Urinary bladder (tissue), 4 donors: ENCODE data around the gene CRIM1. TPM values are rescaled to one million over a fixed set of nuclear protein-coding genes. Genes with fewer than 3 reads are reported as not detected.
"Not testable (repeated sequence)": the region's sequence is repeated elsewhere in the genome, so short reads cannot be mapped to it uniquely, and the experiment has no call there.

Source experiments
- DNase-seq: peaks from one replicate; pipeline ENCODE4 v3.0.0-alpha.2; 2015; ENCODE audit errors: extremely low spot score
- H3K27ac ChIP-seq: one replicate; pipeline ENCODE4 v1.5.1; 2013; ENCODE audit warnings: low read depth, mild to moderate bottlenecking, moderate library complexity
- H3K36me3 ChIP-seq: one replicate; pipeline ENCODE4 v1.6.1; 2013; ENCODE audit warnings: mild to moderate bottlenecking, moderate library complexity; ENCODE audit not compliant: insufficient read depth
- H3K4me1 ChIP-seq: one replicate; pipeline ENCODE4 v1.6.1; 2013; ENCODE audit warnings: mild to moderate bottlenecking, moderate library complexity; ENCODE audit not compliant: insufficient read depth
- H3K4me3 ChIP-seq: one replicate; pipeline ENCODE4 v1.5.1; 2013; ENCODE audit warnings: low read depth, low read length
- WGBS: extraction: QIAGEN DNeasy Blood & Tissue Kit; methylation state at CpG from one replicate; pipeline ENCODE4 v1.1.7; 2013; 5-methylcytosine and 5-hydroxymethylcytosine counted together
- polyA plus RNA-seq: library from polyadenylated mRNA; stranded (reverse); fragments of 200-250 nt; gene quantifications from one replicate; pipeline ENCODE4 v1.2.3, GENCODE V29; 2013
- total RNA-seq: library from RNA; depleted of rRNA; stranded (reverse); fragments of >200 nt; gene quantifications from one replicate; pipeline ENCODE4 v1.2.3, GENCODE V29; 2014
- donor health status: healthy with polysubstance abuse.
- donor health status: healthy.

The CRIM1 gene
- total and polyA plus RNA-seq, 2 donors, result 36.6 to 78.0 TPM

DNA sequence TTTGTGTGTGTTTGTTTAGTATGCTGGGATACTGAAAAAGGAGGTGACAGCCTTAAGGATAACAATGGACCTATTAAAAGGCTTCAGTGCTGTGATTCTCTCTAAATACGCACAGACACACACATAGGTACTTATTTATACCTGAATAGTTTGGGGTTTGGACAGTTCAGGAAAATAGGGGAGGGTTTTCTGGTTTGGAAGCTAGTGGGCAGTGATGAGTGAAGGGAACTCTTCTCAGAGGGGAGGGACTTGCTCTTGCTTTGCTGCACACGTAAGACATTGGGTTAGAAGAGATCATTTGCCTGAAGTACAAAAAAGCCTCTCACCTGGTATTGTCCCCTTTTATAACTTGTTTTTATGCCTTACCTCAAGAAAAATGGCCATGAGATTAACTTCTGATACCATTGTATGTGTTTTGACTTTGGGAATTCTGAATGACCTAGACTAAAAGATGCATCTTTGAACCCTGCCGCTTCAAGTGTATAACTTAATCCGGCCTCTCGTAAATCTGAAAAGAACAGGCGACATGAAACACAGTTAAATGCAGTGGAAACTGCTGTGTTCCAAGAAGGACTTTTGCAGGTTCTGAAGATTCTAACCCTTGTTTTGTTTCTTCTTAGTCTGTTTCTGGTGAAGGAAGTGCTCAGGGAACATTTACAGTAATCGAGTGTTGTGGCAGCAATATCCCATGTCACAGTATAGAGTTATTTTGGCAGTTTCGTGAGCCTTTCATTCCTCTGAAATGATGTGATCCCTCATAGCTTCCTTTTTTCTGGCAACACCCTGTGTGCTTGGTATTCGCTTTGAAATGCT is 2.5 kb downstream of the CRIM1 start:
- Histone ChIP-seq H3K4me3 (peak overlapping the region; percentile 90), H3K36me3 (no peaks in the 10 kb centered on the region), H3K27ac (no peak overlapping the region), H3K4me1 (no peaks in the 10 kb centered on the region)
- no peak for DNase-seq
- WGBS, result 7% methylated on average over 9 of the region's 9 CpGs

GRCh38 chr2:36359067-36359466 is 3.5 kb downstream of the CRIM1 start:
- 32% methylated on average over 5 of the region's 5 CpGs for WGBS
- H3K4me3 ChIP-seq, result no peak overlapping the region

GRCh38 chr2:36360063-36360462 is 4.5 kb downstream of the CRIM1 start:
- WGBS, result 81% methylated on average over 4 of the region's 4 CpGs
- H3K27ac ChIP-seq, result no peak overlapping the region
- no peak for DNase-seq
- H3K4me3 ChIP-seq, result no peak overlapping the region
- H3K4me1 ChIP-seq, result no peaks in the 10 kb centered on the region
- no peaks in the 10 kb centered on the region for H3K36me3 ChIP-seq

More at GRCh38 chr2:36359067-36359466, 3.5 kb downstream of the CRIM1 start:
- Histone ChIP-seq H3K36me3 (no peaks in the 10 kb centered on the region), H3K4me1 (no peaks in the 10 kb centered on the region), H3K27ac (no peak overlapping the region)
- no peak for DNase-seq

DNA sequence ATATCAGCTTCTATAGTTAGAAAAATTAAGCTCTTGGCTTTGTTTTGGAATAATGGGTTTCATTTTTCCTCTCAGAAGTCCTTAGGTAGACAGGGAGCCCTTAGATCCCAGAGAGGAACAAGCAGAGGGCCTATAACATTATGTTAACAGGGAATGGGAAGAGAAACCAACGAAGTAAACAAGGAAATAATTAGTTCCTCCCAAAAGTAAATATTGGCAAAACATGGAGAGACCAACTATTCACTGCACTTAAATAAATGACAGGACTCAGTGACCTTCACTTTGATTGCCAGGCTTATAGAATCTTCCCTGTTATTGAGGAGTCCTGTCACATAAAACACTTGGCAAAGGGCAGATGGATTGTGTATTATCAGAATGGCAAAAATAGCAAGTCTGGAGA is 5.3 kb downstream of the CRIM1 start:
- WGBS, result 68% methylated on average over 1 of the region's 1 CpG
- Histone ChIP-seq H3K27ac (no peak overlapping the region), H3K4me1 (no peaks in the 10 kb centered on the region)

GRCh38 chr2:36361396-36361795 is 5.8 kb downstream of the CRIM1 start:
- no peaks in the 10 kb centered on the region for H3K36me3 ChIP-seq
- WGBS, result 87% methylated on average over 3 of the region's 3 CpGs
- H3K4me1 ChIP-seq, result no peaks in the 10 kb centered on the region
- DNase-seq, result no peak
- no peak overlapping the region for H3K4me3 ChIP-seq
- no peak overlapping the region for H3K27ac ChIP-seq

More for the DNA sequence above, 5.3 kb downstream of the CRIM1 start:
- DNase-seq, result no peak
- Histone ChIP-seq H3K36me3 (no peaks in the 10 kb centered on the region), H3K4me3 (no peak overlapping the region)

- no peaks in the 10 kb centered on the region for H3K4me1 ChIP-seq
- no peak overlapping the region for H3K27ac ChIP-seq
- H3K36me3 ChIP-seq, result no peaks in the 10 kb centered on the region
- H3K4me3 ChIP-seq, result no peak overlapping the region
- WGBS, result 70% methylated on average over 3 of the region's 3 CpGs
- no peak for DNase-seq
These were observed 6.7 kb downstream of the CRIM1 start for GRCh38 chr2:36362291-36362690.

GRCh38 chr2:36363085-36363484 is 7.5 kb downstream of the CRIM1 start:
- 95% methylated on average over 2 of the region's 2 CpGs for WGBS
- not testable (repeated sequence) for DNase-seq, H3K27ac ChIP-seq, H3K4me3 ChIP-seq, H3K4me1 ChIP-seq, H3K36me3 ChIP-seq

DNA sequence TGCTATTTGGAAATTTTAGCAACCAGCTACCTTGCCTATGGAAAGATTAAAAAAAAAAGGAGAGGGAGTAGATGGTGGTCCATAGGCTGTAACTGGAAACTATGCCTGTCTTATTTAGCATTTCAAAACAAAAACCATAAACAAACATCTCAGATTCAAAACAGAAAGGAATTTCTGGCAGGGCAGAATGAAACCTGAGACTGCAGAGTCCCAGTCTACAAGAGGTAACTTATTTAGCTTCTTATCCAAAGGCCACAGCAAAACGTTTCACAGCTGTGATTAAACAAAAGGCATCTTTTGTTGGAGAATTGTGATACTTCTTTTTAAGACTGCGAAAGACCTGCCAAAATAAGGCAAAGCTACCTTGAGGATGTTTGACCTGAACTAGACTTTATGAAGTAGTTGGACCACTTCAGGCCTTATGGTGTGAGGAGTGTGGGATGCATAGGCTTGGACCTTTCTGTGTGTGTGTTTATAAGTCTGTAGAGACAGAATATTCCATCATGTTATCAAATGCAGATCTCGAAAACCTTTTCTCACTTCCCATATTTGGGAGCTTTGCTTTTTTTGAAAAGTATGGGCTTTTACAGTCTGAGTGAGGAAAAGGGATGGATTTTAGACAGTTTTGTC is 11.0 kb downstream of the CRIM1 start:
- Histone ChIP-seq H3K4me3 (no peak overlapping the region), H3K4me1 (peaks cover 4% of the 10 kb centered on the region), H3K36me3 (no peaks in the 10 kb centered on the region), H3K27ac (no peak overlapping the region)
- WGBS, result 60% methylated on average over 3 of the region's 3 CpGs
- DNase-seq, result no peak

GRCh38 chr2:36367486-36367885 is 11.9 kb downstream of the CRIM1 start:
- no peak for DNase-seq
- H3K36me3 ChIP-seq, result no peaks in the 10 kb centered on the region
- WGBS, result 76% methylated on average over 4 of the region's 4 CpGs
- no peak overlapping the region for H3K4me3 ChIP-seq
- H3K27ac ChIP-seq, result no peak overlapping the region
- H3K4me1 ChIP-seq, result peaks cover 4% of the 10 kb centered on the region

DNA sequence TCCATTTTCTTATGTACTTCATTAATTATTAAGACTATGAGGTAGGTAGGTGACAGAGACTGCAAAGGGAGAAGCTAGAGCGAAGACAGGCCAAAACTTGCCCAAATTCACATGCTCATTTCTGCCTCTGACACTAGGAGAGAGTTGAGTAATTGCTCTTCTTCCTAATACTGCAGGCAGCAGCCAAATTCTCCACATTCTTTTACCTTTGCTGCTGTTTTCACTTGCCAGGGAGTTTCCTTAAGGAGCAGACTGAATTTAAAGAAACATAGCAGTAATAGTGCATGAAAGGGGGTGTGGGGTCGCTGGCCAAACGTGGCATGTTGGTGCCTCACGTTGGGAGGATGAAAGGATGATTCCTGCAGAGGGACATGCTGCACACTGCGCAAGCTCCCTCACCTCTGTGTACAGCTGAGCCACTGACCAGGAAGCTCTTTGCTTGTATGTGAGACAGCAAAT is 12.3 kb downstream of the CRIM1 start:
- DNase-seq, result no peak
- Histone ChIP-seq H3K4me3 (no peak overlapping the region), H3K4me1 (peaks cover 4% of the 10 kb centered on the region), H3K27ac (no peak overlapping the region), H3K36me3 (no peaks in the 10 kb centered on the region)
- 70% methylated on average over 5 of the region's 5 CpGs for WGBS

DNA sequence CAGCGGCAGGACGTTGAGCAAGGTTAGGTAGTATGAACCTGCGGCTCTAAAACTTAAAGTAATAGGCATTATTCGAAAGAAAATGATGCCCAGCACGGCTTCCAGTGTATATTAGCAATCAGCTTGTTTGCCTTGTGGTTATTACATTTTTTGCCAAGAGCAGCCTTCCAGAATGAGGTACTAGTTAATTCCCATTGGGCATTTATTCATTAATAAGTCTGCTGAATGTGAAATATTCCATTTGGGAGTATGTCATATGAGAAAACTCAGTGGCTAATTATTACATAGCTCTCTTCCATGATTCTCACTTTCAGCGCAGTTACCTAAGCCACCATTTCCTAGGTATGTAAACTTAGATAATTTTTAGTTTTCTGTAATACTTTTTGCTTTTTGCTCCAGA is 12.9 kb downstream of the CRIM1 start:
- Histone ChIP-seq H3K4me3 (no peak overlapping the region), H3K36me3 (no peaks in the 10 kb centered on the region), H3K27ac (no peak overlapping the region), H3K4me1 (peaks cover 4% of the 10 kb centered on the region)
- no peak for DNase-seq
- 81% methylated on average over 6 of the region's 6 CpGs for WGBS

GRCh38 chr2:36369163-36369562 is 13.6 kb downstream of the CRIM1 start:
- H3K4me1 ChIP-seq, result peaks cover 4% of the 10 kb centered on the region
- no peak for DNase-seq
- no peaks in the 10 kb centered on the region for H3K36me3 ChIP-seq
- H3K4me3 ChIP-seq, result no peak overlapping the region
- H3K27ac ChIP-seq, result no peak overlapping the region
- WGBS, result 75% methylated on average over 1 of the region's 1 CpG

DNA sequence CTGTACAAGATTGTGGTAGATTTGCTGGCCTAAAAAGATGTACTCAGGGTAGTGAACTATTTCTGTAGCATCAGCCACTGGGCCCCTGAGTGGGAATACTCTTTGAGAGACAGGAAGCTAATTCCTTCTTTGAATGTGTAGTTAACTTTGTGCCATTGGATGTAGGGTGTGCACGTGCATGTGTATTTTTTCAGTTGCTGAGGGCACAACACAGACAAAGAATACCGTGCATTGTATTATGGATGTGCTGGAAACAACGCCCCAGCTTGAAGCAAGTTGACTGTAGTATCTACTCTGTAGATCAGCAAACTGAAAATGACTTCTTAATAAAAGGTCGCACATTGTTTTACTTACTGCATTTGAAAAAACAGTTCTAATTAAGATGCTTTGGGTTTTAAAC is 14.1 kb downstream of the CRIM1 start:
- peaks cover 4% of the 10 kb centered on the region for H3K4me1 ChIP-seq
- no peak overlapping the region for H3K27ac ChIP-seq
- H3K4me3 ChIP-seq, result no peak overlapping the region
- no peaks in the 10 kb centered on the region for H3K36me3 ChIP-seq
- DNase-seq, result no peak
- WGBS, result 66% methylated on average over 4 of the region's 4 CpGs

DNA sequence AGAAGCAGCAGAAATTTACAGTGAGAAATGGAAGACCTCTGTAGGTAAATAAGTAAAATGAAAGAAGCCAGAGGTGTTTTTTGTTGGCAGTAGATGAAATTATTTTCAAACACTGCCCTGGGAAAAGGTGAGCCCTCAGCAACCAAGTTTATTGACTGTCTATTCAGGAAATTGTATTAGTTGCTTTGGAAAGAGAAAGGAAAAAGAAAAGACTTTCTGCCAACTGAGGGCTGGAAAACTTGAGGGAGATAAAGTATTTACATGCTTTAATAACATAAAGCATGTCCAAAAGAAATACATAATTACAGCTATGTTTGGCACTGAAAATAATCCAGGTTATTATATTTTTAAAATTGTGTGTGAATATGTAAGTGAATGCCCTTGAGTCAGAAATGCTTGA is 14.7 kb downstream of the CRIM1 start:
- Histone ChIP-seq H3K36me3 (no peaks in the 10 kb centered on the region), H3K27ac (no peak overlapping the region), H3K4me3 (no peak overlapping the region), H3K4me1 (peaks cover 4% of the 10 kb centered on the region)
- DNase-seq, result no peak
